ENCODE data around the gene ABCA1. TPM values are rescaled to one million over a fixed set of nuclear protein-coding genes. Genes with fewer than 3 reads are reported as not detected.

The ABCA1 gene
- total RNA-seq, 1 donor = 73.1 TPM

GRCh38 chr9:104805441-104805840 lies 122.5 kb downstream of the ABCA1 start:
- TF ChIP-seq CTCF (IDR thresholded peaks at IDR 0.05; ENCODE audit: extremely low read depth, low read depth, low read length) = no peak
- Histone ChIP-seq H3K4me2 (ENCODE audit: insufficient read depth, low read length) (no peak overlapping the region), H3K27ac (ENCODE audit: low read depth, low read length) (no peak overlapping the region), H4K20me1 (ENCODE audit: insufficient read depth, low read length) (no peaks in the 10 kb centered on the region), H2AFZ (ENCODE audit: low read length) (no peak overlapping the region), H3K79me2 (ENCODE audit: insufficient read depth, low read length) (no peaks in the 10 kb centered on the region), H3K9me3 (ENCODE audit: low read depth, low read length) (no peaks in the 10 kb centered on the region), H3K4me1 (ENCODE audit: insufficient read depth, low read length) (peaks cover 3% of the 10 kb centered on the region), H3K4me3 (ENCODE audit: insufficient read depth, low read length) (no peak overlapping the region), H3K36me3 (ENCODE audit: insufficient read depth, low read length) (peaks cover 18% of the 10 kb centered on the region), H3K27me3 (ENCODE audit: insufficient read depth, low read length) (no peaks in the 10 kb centered on the region)
- DNase-seq (ENCODE audit: insufficient read length, low spot score, missing footprints) = no peak

- H2AFZ ChIP-seq (ENCODE audit: low read length) = no peak overlapping the region
- H3K27ac ChIP-seq (ENCODE audit: low read depth, low read length) = no peak overlapping the region
- H3K4me3 ChIP-seq (ENCODE audit: insufficient read depth, low read length) = no peak overlapping the region
- H3K36me3 ChIP-seq (ENCODE audit: insufficient read depth, low read length) = peaks cover 28% of the 10 kb centered on the region
- H3K4me1 ChIP-seq (ENCODE audit: insufficient read depth, low read length) = no peaks in the 10 kb centered on the region
- no peaks in the 10 kb centered on the region for H3K9me3 ChIP-seq (ENCODE audit: low read depth, low read length)
- H3K79me2 ChIP-seq (ENCODE audit: insufficient read depth, low read length) = no peaks in the 10 kb centered on the region
- H3K27me3 ChIP-seq (ENCODE audit: insufficient read depth, low read length) = no peaks in the 10 kb centered on the region
- no peaks in the 10 kb centered on the region for H4K20me1 ChIP-seq (ENCODE audit: insufficient read depth, low read length)
- TF ChIP-seq CTCF (IDR thresholded peaks at IDR 0.05; ENCODE audit: extremely low read depth, low read depth, low read length) = no peak
- H3K4me2 ChIP-seq (ENCODE audit: insufficient read depth, low read length) = no peak overlapping the region
- DNase-seq (ENCODE audit: insufficient read length, low spot score, missing footprints) = no peak
These were observed 125.0 kb downstream of the ABCA1 start for GRCh38 chr9:104802906-104803305.

DNA sequence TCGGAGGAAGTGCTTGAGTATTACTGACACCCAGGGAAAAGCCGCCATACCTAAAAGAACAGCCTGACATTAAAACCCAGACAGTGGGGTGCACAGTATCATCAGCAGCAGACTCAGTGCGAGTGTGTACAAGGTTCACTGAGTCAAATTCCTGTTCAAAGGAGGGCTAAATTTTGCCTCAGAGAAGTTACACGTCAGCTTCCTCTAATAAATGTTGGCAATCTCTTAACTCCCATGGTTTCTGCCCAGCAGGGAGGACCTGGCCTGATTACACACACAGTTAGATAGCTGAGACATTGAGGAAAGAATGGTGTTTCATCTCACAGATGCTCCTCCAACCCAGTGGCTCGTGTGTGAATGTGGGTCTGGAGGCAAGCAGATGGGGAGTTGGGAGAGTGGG lies 125.8 kb downstream of the ABCA1 start:
- Histone ChIP-seq H3K4me3 (ENCODE audit: insufficient read depth, low read length) (no peak overlapping the region), H3K4me1 (ENCODE audit: insufficient read depth, low read length) (no peaks in the 10 kb centered on the region), H3K79me2 (ENCODE audit: insufficient read depth, low read length) (no peaks in the 10 kb centered on the region), H3K36me3 (ENCODE audit: insufficient read depth, low read length) (peaks cover 32% of the 10 kb centered on the region), H4K20me1 (ENCODE audit: insufficient read depth, low read length) (no peaks in the 10 kb centered on the region), H3K27me3 (ENCODE audit: insufficient read depth, low read length) (no peaks in the 10 kb centered on the region), H3K4me2 (ENCODE audit: insufficient read depth, low read length) (no peak overlapping the region), H2AFZ (ENCODE audit: low read length) (no peak overlapping the region), H3K27ac (ENCODE audit: low read depth, low read length) (no peak overlapping the region), H3K9me3 (ENCODE audit: low read depth, low read length) (no peaks in the 10 kb centered on the region)
- TF ChIP-seq CTCF (IDR thresholded peaks at IDR 0.05; ENCODE audit: extremely low read depth, low read depth, low read length) = no peak
- DNase-seq (ENCODE audit: insufficient read length, low spot score, missing footprints) = no peak

DNA sequence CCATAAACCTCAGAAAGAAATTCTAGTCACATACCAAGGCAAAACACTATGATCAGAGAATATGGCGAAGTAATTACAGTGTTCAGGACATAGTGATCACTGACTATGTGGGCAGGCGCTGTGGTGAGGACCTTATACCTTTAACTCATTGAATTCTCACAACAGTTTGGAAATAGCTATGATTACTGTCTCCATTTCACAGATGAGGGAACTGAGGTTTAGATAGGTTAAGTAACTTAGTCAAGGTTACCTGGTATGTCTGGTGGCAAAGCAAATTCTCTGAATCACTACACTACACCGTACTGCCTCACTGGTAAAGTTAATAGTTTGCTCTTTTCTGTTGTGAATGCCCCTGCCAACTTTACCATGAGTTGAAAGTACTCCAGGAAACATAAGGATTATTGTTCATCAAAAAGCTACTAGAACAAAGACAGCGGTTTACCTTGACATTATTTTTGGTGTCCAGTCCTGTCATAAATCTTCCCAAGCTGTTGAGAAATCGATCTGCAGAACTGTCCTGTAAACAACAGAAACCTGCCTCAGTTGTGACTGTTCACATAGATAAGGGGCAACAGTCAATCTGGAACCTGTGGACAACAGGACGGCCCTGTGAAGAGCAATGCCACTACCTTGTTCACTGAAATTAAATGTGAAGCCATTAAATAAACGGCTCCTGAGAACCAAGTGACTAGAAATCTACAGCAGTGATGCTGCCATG lies 127.7 kb downstream of the ABCA1 start:
- no peaks in the 10 kb centered on the region for H3K27me3 ChIP-seq (ENCODE audit: insufficient read depth, low read length)
- H4K20me1 ChIP-seq (ENCODE audit: insufficient read depth, low read length) = no peaks in the 10 kb centered on the region
- peaks cover 37% of the 10 kb centered on the region for H3K36me3 ChIP-seq (ENCODE audit: insufficient read depth, low read length)
- no peaks in the 10 kb centered on the region for H3K9me3 ChIP-seq (ENCODE audit: low read depth, low read length)
- H3K4me3 ChIP-seq (ENCODE audit: insufficient read depth, low read length) = no peak overlapping the region
- no peaks in the 10 kb centered on the region for H3K4me1 ChIP-seq (ENCODE audit: insufficient read depth, low read length)
- no peak overlapping the region for H3K4me2 ChIP-seq (ENCODE audit: insufficient read depth, low read length)
- H3K27ac ChIP-seq (ENCODE audit: low read depth, low read length) = no peak overlapping the region
- DNase-seq (ENCODE audit: insufficient read length, low spot score, missing footprints) = no peak
- H2AFZ ChIP-seq (ENCODE audit: low read length) = no peak overlapping the region
- no peaks in the 10 kb centered on the region for H3K79me2 ChIP-seq (ENCODE audit: insufficient read depth, low read length)
- TF ChIP-seq CTCF (IDR thresholded peaks at IDR 0.05; ENCODE audit: extremely low read depth, low read depth, low read length) = no peak

All from osteoblast (primary cell).